Thyroid gland (tissue), 4 donors: ENCODE measurements around the gene CT83.

Source experiments
- POLR2A ChIP-seq, 2 donors: fragments of 450-650 bp; IDR thresholded peaks; one replicate each; pipeline ENCODE4 v1.6.1; 2017; ENCODE audit warnings: antibody characterized with exemption in 2 of 2, mild to moderate bottlenecking in 2 of 2, moderate library complexity in 1 of 2
- TF ChIP-seq, protein P1 (sequence below), 6 experiments: fragments of 200-600 bp in 3 of 6; fragments of 450-650 bp in 3 of 6; sonication (generic) in 3 of 6; IDR thresholded peaks; one replicate each; pipeline ENCODE4 v1.5.1; 2016 to 2019; ENCODE audit warnings: antibody characterized with exemption in 6 of 6, mild to moderate bottlenecking in 2 of 6, inconsistent platforms in 1 of 6, moderate library complexity in 1 of 6

DNA sequence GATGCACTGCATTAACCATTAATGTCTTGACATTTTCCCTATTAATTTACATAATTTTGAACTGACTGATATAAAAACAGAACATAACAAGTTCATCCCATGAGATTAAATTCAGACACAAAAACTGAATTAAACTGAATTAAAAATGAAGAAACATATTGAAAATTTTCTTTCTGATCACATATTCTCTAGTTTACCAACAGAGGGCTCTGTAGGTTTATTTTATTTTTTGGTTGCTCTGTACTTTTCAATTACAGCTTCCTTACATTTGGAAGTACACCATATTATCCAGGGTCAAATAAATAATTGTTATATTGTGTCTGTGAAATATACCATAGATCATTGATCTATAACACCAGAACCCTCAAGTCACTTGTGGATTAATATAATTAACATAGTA lies 27.3 kb upstream of the CT83 start:
- no peak for TF ChIP-seq POLR2A (IDR thresholded peaks at IDR 0.05)
- TF ChIP-seq, protein P1, sequence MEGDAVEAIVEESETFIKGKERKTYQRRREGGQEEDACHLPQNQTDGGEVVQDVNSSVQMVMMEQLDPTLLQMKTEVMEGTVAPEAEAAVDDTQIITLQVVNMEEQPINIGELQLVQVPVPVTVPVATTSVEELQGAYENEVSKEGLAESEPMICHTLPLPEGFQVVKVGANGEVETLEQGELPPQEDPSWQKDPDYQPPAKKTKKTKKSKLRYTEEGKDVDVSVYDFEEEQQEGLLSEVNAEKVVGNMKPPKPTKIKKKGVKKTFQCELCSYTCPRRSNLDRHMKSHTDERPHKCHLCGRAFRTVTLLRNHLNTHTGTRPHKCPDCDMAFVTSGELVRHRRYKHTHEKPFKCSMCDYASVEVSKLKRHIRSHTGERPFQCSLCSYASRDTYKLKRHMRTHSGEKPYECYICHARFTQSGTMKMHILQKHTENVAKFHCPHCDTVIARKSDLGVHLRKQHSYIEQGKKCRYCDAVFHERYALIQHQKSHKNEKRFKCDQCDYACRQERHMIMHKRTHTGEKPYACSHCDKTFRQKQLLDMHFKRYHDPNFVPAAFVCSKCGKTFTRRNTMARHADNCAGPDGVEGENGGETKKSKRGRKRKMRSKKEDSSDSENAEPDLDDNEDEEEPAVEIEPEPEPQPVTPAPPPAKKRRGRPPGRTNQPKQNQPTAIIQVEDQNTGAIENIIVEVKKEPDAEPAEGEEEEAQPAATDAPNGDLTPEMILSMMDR (IDR thresholded peaks at IDR 0.05): peak in 2 of 6 experiments; percentile 25 to 32
